Measurements from ENCODE around the gene CTNND2.

Gene CTNND2

GRCh38 chr5:11476866-11477265 is 427.4 kb downstream of the CTNND2 start:
- Histone ChIP-seq H3K79me2 (ENCODE audit: low read length) (no peaks in the 10 kb centered on the region), H3K36me3 (replicated peaks; ENCODE audit: insufficient read depth, low read length) (no peaks in the 10 kb centered on the region), H4K20me1 (ENCODE audit: insufficient read depth, low read length) (no peaks in the 10 kb centered on the region), H3K9ac (ENCODE audit: low read length) (no peak overlapping the region), H3K9me2 (replicated peaks; ENCODE audit: insufficient read depth, low read length) (no peaks in the 10 kb centered on the region), H3K9me3 (replicated peaks; ENCODE audit: insufficient read depth, low read length) (no peaks in the 10 kb centered on the region), H3K4me3 (ENCODE audit: low read length) (no peak overlapping the region), H3F3A (ENCODE audit: insufficient read depth, low read length) (no peaks in the 10 kb centered on the region), H2AFZ (ENCODE audit: low read length) (no peak overlapping the region), H3K4me1 (ENCODE audit: low read length) (no peaks in the 10 kb centered on the region), H3K27me3 (replicated peaks; ENCODE audit: insufficient read depth, low read length) (no peaks in the 10 kb centered on the region), H3K27ac (ENCODE audit: low read length) (no peak overlapping the region), H3K4me2 (ENCODE audit: low read depth, low read length) (no peak overlapping the region)
- TF ChIP-seq EZH2phosphoT487 (IDR thresholded peaks at IDR 0.05; ENCODE audit: low read length) (no peak), EZH2 (optimal IDR thresholded peaks at IDR 0.05; ENCODE audit: low read depth, low read length) (no peak)
- TF ChIP-seq, protein P1, sequence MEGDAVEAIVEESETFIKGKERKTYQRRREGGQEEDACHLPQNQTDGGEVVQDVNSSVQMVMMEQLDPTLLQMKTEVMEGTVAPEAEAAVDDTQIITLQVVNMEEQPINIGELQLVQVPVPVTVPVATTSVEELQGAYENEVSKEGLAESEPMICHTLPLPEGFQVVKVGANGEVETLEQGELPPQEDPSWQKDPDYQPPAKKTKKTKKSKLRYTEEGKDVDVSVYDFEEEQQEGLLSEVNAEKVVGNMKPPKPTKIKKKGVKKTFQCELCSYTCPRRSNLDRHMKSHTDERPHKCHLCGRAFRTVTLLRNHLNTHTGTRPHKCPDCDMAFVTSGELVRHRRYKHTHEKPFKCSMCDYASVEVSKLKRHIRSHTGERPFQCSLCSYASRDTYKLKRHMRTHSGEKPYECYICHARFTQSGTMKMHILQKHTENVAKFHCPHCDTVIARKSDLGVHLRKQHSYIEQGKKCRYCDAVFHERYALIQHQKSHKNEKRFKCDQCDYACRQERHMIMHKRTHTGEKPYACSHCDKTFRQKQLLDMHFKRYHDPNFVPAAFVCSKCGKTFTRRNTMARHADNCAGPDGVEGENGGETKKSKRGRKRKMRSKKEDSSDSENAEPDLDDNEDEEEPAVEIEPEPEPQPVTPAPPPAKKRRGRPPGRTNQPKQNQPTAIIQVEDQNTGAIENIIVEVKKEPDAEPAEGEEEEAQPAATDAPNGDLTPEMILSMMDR (IDR thresholded peaks at IDR 0.05; ENCODE audit: low read length), result no peak
- DNase-seq, result no peak

DNA sequence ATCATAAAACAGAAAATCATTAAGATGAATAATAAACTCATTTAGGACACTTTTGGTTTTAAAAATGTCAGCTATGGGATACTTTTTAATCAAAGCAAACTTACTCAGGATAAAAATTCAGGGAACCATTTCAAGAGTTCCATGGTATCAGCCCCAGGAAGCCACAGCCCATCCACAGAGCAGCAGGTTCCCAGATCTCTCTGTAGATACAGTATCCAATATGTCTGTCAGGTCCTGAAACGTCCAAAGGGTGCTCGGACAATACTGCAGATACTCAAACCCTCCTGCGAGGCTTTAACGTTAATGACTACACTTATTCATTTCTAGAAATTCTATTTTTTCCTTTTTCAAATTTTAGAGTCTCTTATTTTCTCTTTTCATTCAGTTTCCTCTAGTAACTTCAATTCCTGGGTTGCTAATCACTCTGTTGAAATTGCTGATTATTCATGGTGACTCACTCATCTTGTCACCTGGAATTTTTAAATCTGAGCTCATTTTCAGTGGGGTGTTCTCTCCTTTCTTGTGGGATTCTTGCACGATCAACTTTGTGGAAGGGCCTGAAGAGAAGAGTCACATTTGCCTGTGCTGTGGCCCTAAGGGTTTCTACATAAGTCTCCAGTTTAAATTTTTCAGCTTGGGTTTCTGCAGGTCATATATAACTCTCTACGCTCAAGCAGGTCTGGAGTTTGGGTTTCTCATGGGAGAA is 435.8 kb downstream of the CTNND2 start:
- Histone ChIP-seq H3K4me3 (ENCODE audit: low read length) (no peak overlapping the region), H3K79me2 (ENCODE audit: low read length) (no peaks in the 10 kb centered on the region), H3K9me3 (replicated peaks; ENCODE audit: insufficient read depth, low read length) (no peaks in the 10 kb centered on the region), H4K20me1 (ENCODE audit: insufficient read depth, low read length) (no peaks in the 10 kb centered on the region), H3K36me3 (replicated peaks; ENCODE audit: insufficient read depth, low read length) (no peaks in the 10 kb centered on the region), H3K27ac (ENCODE audit: low read length) (no peak overlapping the region), H2AFZ (ENCODE audit: low read length) (no peak overlapping the region), H3K9me2 (replicated peaks; ENCODE audit: insufficient read depth, low read length) (no peaks in the 10 kb centered on the region), H3K4me1 (ENCODE audit: low read length) (no peaks in the 10 kb centered on the region), H3K9ac (ENCODE audit: low read length) (no peak overlapping the region), H3F3A (ENCODE audit: insufficient read depth, low read length) (no peaks in the 10 kb centered on the region), H3K4me2 (ENCODE audit: low read depth, low read length) (no peak overlapping the region), H3K27me3 (replicated peaks; ENCODE audit: insufficient read depth, low read length) (no peaks in the 10 kb centered on the region)
- TF ChIP-seq, protein P1 (IDR thresholded peaks at IDR 0.05; ENCODE audit: low read length), result no peak
- TF ChIP-seq EZH2phosphoT487 (IDR thresholded peaks at IDR 0.05; ENCODE audit: low read length) (no peak), EZH2 (optimal IDR thresholded peaks at IDR 0.05; ENCODE audit: low read depth, low read length) (no peak)
- DNase-seq, result no peak

DNA sequence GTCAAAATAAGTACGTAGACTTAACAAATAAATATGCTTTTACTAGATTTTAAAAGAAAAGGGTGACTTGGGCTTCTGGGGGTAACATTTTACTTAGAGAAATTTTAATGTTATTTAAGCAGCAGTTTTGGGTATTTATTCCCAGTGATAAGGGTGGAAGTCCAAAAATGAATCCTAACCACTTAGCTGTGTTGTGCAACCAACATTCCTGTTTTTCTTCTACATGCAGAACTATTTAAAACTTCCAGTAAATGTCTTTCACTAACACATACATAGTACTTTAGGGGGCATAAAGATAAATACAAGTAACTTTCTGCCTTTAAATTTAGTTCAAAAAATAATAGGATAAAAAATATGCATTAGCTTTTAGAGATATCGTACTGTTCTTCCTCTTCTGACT is 436.7 kb downstream of the CTNND2 start:
- Histone ChIP-seq H3K9me3 (replicated peaks; ENCODE audit: insufficient read depth, low read length) (no peaks in the 10 kb centered on the region), H3F3A (ENCODE audit: insufficient read depth, low read length) (no peaks in the 10 kb centered on the region), H3K4me1 (ENCODE audit: low read length) (no peaks in the 10 kb centered on the region), H2AFZ (ENCODE audit: low read length) (no peak overlapping the region), H3K27ac (ENCODE audit: low read length) (no peak overlapping the region), H4K20me1 (ENCODE audit: insufficient read depth, low read length) (no peaks in the 10 kb centered on the region), H3K9ac (ENCODE audit: low read length) (no peak overlapping the region), H3K4me3 (ENCODE audit: low read length) (no peak overlapping the region), H3K79me2 (ENCODE audit: low read length) (no peaks in the 10 kb centered on the region), H3K4me2 (ENCODE audit: low read depth, low read length) (no peak overlapping the region), H3K36me3 (replicated peaks; ENCODE audit: insufficient read depth, low read length) (no peaks in the 10 kb centered on the region), H3K27me3 (replicated peaks; ENCODE audit: insufficient read depth, low read length) (no peaks in the 10 kb centered on the region), H3K9me2 (replicated peaks; ENCODE audit: insufficient read depth, low read length) (no peaks in the 10 kb centered on the region)
- DNase-seq, result no peak
- TF ChIP-seq, protein P1 (IDR thresholded peaks at IDR 0.05; ENCODE audit: low read length), result no peak
- no peak for TF ChIP-seq EZH2phosphoT487 (IDR thresholded peaks at IDR 0.05; ENCODE audit: low read length)
